SU-DHL-6 (cell line): ENCODE data around the gene VPS26B.

ENCODE experiments used
- CTCF ChIP-seq: fragments of 200-600 bp; sonication (generic); IDR thresholded peaks from one replicate; pipeline ENCODE4 v1.5.1; 2017; ENCODE audit warnings: antibody characterized with exemption, mild to moderate bottlenecking, low read length, moderate library complexity; ENCODE audit not compliant: insufficient read depth, poor library complexity, severe bottlenecking
- EZH2phosphoT487 ChIP-seq: fragments of 200-600 bp; sonication (generic), shearing (Covaris generic); conservative IDR thresholded peaks from 2 replicates; pipeline ENCODE4 v1.6.1; 2018; ENCODE audit warnings: mild to moderate bottlenecking, antibody characterized with exemption, low read length, moderate library complexity, mixed read lengths

GRCh38 chr11:134292661-134293060 is 68.2 kb downstream of the VPS26B start:
- no peak for TF ChIP-seq CTCF
- no peak for TF ChIP-seq EZH2phosphoT487
